HEK293T (cell line): ENCODE measurements around the gene STXBP2.

Experiments used
- CTCF ChIA-PET: fragments of 350-600 bp; formaldehyde crosslinking; extraction: SDS; loops from one replicate; lab custom pipeline; 2021; ENCODE audit warnings: antibody characterized with exemption, inconsistent platforms; lab: Yijun Ruan, JAX
- POLR2A ChIA-PET: fragments of 350-600 bp; formaldehyde crosslinking; extraction: SDS; loops from one replicate; lab custom pipeline; 2020; ENCODE audit warnings: antibody characterized with exemption, inconsistent platforms; lab: Yijun Ruan, JAX
- DNase-seq: peaks from one replicate; pipeline ENCODE4 v3.0.0; 2012; ENCODE audit warnings: mixed read lengths; ENCODE audit errors: extremely low spot score
- ARNT ChIP-seq: fragments of 450-650 bp; IDR thresholded peaks from 2 replicates; pipeline ENCODE4 v1.6.1; 2017; ENCODE audit warnings: mild to moderate bottlenecking
- BHLHE40 ChIP-seq: fragments of 450-650 bp; IDR thresholded peaks from 2 replicates; pipeline ENCODE4 v1.6.1; 2016; ENCODE audit warnings: mild to moderate bottlenecking, moderate library complexity, borderline replicate concordance
- CTBP1 ChIP-seq: fragments of 450-650 bp; IDR thresholded peaks from 2 replicates; pipeline ENCODE4 v1.6.1; 2016; ENCODE audit warnings: borderline replicate concordance
- ELF4 ChIP-seq: fragments of 450-650 bp; IDR thresholded peaks from 2 replicates; pipeline ENCODE4 v1.6.1; 2017; ENCODE audit warnings: antibody characterized with exemption
- FOXA1 ChIP-seq: fragments of 450-650 bp; IDR thresholded peaks from 2 replicates; pipeline ENCODE4 v1.6.1; 2016; ENCODE audit warnings: mild to moderate bottlenecking
- FOXK2 ChIP-seq: fragments of 450-650 bp; IDR thresholded peaks from 2 replicates; pipeline ENCODE4 v1.6.1; 2016; ENCODE audit warnings: mild to moderate bottlenecking
- FOXM1 ChIP-seq: fragments of 450-650 bp; IDR thresholded peaks from 2 replicates; pipeline ENCODE4 v1.6.1; 2017; ENCODE audit warnings: mild to moderate bottlenecking, borderline replicate concordance
- HDGF ChIP-seq: fragments of 450-650 bp; IDR thresholded peaks from 2 replicates; pipeline ENCODE4 v1.6.1; 2017; ENCODE audit warnings: antibody characterized with exemption, borderline replicate concordance
- L3MBTL2 ChIP-seq: fragments of 450-650 bp; conservative IDR thresholded peaks from 2 replicates; pipeline ENCODE4 v1.6.1; 2016; ENCODE audit warnings: mild to moderate bottlenecking
- LEF1 ChIP-seq: fragments of 450-650 bp; IDR thresholded peaks from 2 replicates; pipeline ENCODE4 v1.6.1; 2017; ENCODE audit warnings: mild to moderate bottlenecking, borderline replicate concordance
- NFRKB ChIP-seq: fragments of 450-650 bp; IDR thresholded peaks from 2 replicates; pipeline ENCODE4 v1.6.1; 2016; ENCODE audit warnings: mild to moderate bottlenecking, moderate library complexity
- PKNOX1 ChIP-seq: fragments of 450-650 bp; IDR thresholded peaks from 2 replicates; pipeline ENCODE4 v1.6.1; 2016
- SP1 ChIP-seq: fragments of 450-650 bp; IDR thresholded peaks from 2 replicates; pipeline ENCODE4 v1.6.1; 2017
- SUZ12 ChIP-seq: fragments of 450-650 bp; IDR thresholded peaks from 2 replicates; pipeline ENCODE4 v1.6.1; 2016; ENCODE audit warnings: mild to moderate bottlenecking
- TARDBP ChIP-seq: fragments of 450-650 bp; IDR thresholded peaks from 2 replicates; pipeline ENCODE4 v1.6.1; 2016
- ZNF384 ChIP-seq: fragments of 450-650 bp; IDR thresholded peaks from 2 replicates; pipeline ENCODE4 v1.6.1; 2016

Gene STXBP2

GRCh38 chr19:7644550-7644877, 7.6 kb downstream of the STXBP2 start:
- TF ChIP-seq CTBP1 (no peak), ZNF384 (no peak), ELF4 (no peak), FOXA1 (no peak), TARDBP (no peak), L3MBTL2 (no peak), FOXK2 (no peak), ARNT (no peak)
- ChIA-PET POLR2A (no interaction called here), CTCF (interaction anchor here (0.8 kb wide), 1 partner anchor 36 kb away, joined by 3 read pairs; the partner anchor contains the start of gene TRAPPC5)
- no peak for DNase-seq

- no peak for DNase-seq
- TF ChIP-seq FOXK2 (no peak), HDGF (no peak), TARDBP (no peak), CTBP1 (no peak), FOXA1 (no peak)
- POLR2A ChIA-PET: no interaction called here
- CTCF ChIA-PET: interaction anchor here (0.8 kb wide), 1 partner anchor 36 kb away, joined by 3 read pairs; the partner anchor contains the start of gene TRAPPC5
Observed at GRCh38 chr19:7645163-7645562, 8.3 kb downstream of the STXBP2 start.

- CTCF ChIA-PET: no interaction called here
- DNase-seq: no peak
- POLR2A ChIA-PET: no interaction called here
- TF ChIP-seq SUZ12: no peak
- no peak for TF ChIP-seq ARNT
Observed at GRCh38 chr19:7645656-7646425, 8.9 kb downstream of the STXBP2 start.

- DNase-seq: no peak
- TF ChIP-seq ARNT: no peak
- no peak for TF ChIP-seq PKNOX1
- TF ChIP-seq SP1: no peak
- no peak for TF ChIP-seq ZNF384
- TF ChIP-seq BHLHE40: no peak
- no peak for TF ChIP-seq NFRKB
- no peak for TF ChIP-seq FOXM1
- no peak for TF ChIP-seq L3MBTL2
- TF ChIP-seq CTBP1: no peak
- TF ChIP-seq SUZ12: no peak
- TF ChIP-seq LEF1: no peak
- CTCF ChIA-PET: no interaction called here
- POLR2A ChIA-PET: no interaction called here
Observed at GRCh38 chr19:7646426-7646700, 9.5 kb downstream of the STXBP2 start.

- ChIA-PET POLR2A (no interaction called here), CTCF (no interaction called here)
- no peak for DNase-seq
- TF ChIP-seq CTBP1: no peak
- TF ChIP-seq L3MBTL2: no peak
- no peak for TF ChIP-seq LEF1
- TF ChIP-seq TARDBP: no peak
- TF ChIP-seq SUZ12: no peak
- TF ChIP-seq NFRKB: no peak
- no peak for TF ChIP-seq ELF4
- TF ChIP-seq SP1: no peak
- no peak for TF ChIP-seq HDGF
- TF ChIP-seq ARNT: no peak
- no peak for TF ChIP-seq ZNF384
- no peak for TF ChIP-seq FOXM1
- TF ChIP-seq BHLHE40: no peak
Observed at GRCh38 chr19:7647156-7647555, 10.2 kb downstream of the STXBP2 start.

- ChIA-PET POLR2A (interaction anchor here (1.2 kb wide), 1 partner anchor 11 kb away, joined by 3 read pairs; no protein-coding TSS in a partner anchor), CTCF (no interaction called here)
- no peak for TF ChIP-seq HDGF
- no peak for TF ChIP-seq PKNOX1
- no peak for TF ChIP-seq ELF4
- TF ChIP-seq LEF1: no peak
- no peak for TF ChIP-seq ARNT
- no peak for TF ChIP-seq SUZ12
- TF ChIP-seq FOXA1: no peak
- no peak for TF ChIP-seq BHLHE40
- TF ChIP-seq L3MBTL2: no peak
- no peak for TF ChIP-seq FOXK2
- TF ChIP-seq FOXM1: no peak
- TF ChIP-seq ZNF384: no peak
- TF ChIP-seq SP1: no peak
- TF ChIP-seq TARDBP: no peak
- TF ChIP-seq NFRKB: no peak
- no peak for TF ChIP-seq CTBP1
- no peak for DNase-seq
Observed at GRCh38 chr19:7648265-7649014, 11.5 kb downstream of the STXBP2 start.

GRCh38 chr19:7650148-7650547, 13.2 kb downstream of the STXBP2 start:
- POLR2A ChIA-PET: no interaction called here
- CTCF ChIA-PET: no interaction called here
- no peak for DNase-seq
- TF ChIP-seq FOXM1 (no peak), PKNOX1 (no peak), LEF1 (no peak), SP1 (no peak), ZNF384 (no peak), HDGF (no peak), CTBP1 (no peak)
